ENCODE data around the gene CMTM3.
"Not testable (repeated sequence)": the region's sequence is repeated elsewhere in the genome, so short reads cannot be mapped to it uniquely, and the experiment has no call there.

Gene CMTM3

DNA sequence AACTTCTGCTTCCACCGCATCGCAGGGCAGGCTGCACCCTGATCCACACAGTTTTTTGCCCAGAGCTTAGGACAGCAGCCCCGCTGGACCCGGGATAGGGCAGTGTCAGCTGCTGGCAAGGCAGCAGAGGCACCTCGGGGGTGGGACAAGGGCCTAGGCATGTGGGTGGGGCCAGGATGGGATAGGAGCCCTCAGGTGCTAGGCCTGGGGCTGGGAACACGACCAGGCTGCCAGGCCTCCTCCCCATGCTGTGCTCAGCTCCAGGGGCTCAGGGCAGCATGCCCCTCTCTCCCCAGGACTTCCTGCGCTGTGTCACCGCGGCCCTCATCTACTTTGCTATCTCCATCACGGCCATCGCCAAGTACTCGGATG, 4.6 kb downstream of the CMTM3 start:
- H3K9me3 Mint-ChIP-seq = no peaks in the 10 kb centered on the region
- no peak overlapping the region for H3K4me3 Mint-ChIP-seq
- H3K36me3 Mint-ChIP-seq (ENCODE audit: low read depth) = peaks cover 48% of the 10 kb centered on the region
- H3K4me1 Mint-ChIP-seq (ENCODE audit: low read depth) = peaks cover 23% of the 10 kb centered on the region
- DNase-seq (ENCODE audit: low spot score) = no peak
- no peaks in the 10 kb centered on the region for H3K27me3 Mint-ChIP-seq (ENCODE audit: low read depth)
- no peak overlapping the region for H3K27ac Mint-ChIP-seq

GRCh38 chr16:66610111-66610820, 5.8 kb downstream of the CMTM3 start:
- Mint-ChIP-seq H3K4me3 (no peak overlapping the region), H3K36me3 (ENCODE audit: low read depth) (peaks cover 53% of the 10 kb centered on the region), H3K27me3 (ENCODE audit: low read depth) (no peaks in the 10 kb centered on the region), H3K27ac (no peak overlapping the region), H3K9me3 (no peaks in the 10 kb centered on the region), H3K4me1 (ENCODE audit: low read depth) (peaks cover 23% of the 10 kb centered on the region)
- no peak for DNase-seq (ENCODE audit: low spot score)

GRCh38 chr16:66611911-66612310, 7.4 kb downstream of the CMTM3 start:
- peaks cover 17% of the 10 kb centered on the region for H3K4me1 Mint-ChIP-seq (ENCODE audit: low read depth)
- not testable (repeated sequence) for H3K27ac Mint-ChIP-seq; H3K4me3 Mint-ChIP-seq; H3K9me3 Mint-ChIP-seq; H3K27me3 Mint-ChIP-seq (ENCODE audit: low read depth); DNase-seq (ENCODE audit: low spot score)
- H3K36me3 Mint-ChIP-seq (ENCODE audit: low read depth) = peaks cover 47% of the 10 kb centered on the region

- H3K4me1 Mint-ChIP-seq (ENCODE audit: low read depth) = peaks cover 12% of the 10 kb centered on the region
- no peaks in the 10 kb centered on the region for H3K27me3 Mint-ChIP-seq (ENCODE audit: low read depth)
- no peak overlapping the region for H3K27ac Mint-ChIP-seq
- DNase-seq (ENCODE audit: low spot score) = no peak
- H3K36me3 Mint-ChIP-seq (ENCODE audit: low read depth) = peaks cover 44% of the 10 kb centered on the region
- H3K9me3 Mint-ChIP-seq = no peaks in the 10 kb centered on the region
- H3K4me3 Mint-ChIP-seq = no peak overlapping the region
Measured at GRCh38 chr16:66612422-66612821, 7.9 kb downstream of the CMTM3 start.

GRCh38 chr16:66614161-66614802, 9.8 kb downstream of the CMTM3 start:
- no peak for DNase-seq (ENCODE audit: low spot score)
- Mint-ChIP-seq H3K27me3 (ENCODE audit: low read depth) (no peaks in the 10 kb centered on the region), H3K27ac (no peak overlapping the region), H3K4me3 (no peak overlapping the region), H3K4me1 (ENCODE audit: low read depth) (no peaks in the 10 kb centered on the region), H3K36me3 (ENCODE audit: low read depth) (peaks cover 37% of the 10 kb centered on the region), H3K9me3 (no peaks in the 10 kb centered on the region)

DNA sequence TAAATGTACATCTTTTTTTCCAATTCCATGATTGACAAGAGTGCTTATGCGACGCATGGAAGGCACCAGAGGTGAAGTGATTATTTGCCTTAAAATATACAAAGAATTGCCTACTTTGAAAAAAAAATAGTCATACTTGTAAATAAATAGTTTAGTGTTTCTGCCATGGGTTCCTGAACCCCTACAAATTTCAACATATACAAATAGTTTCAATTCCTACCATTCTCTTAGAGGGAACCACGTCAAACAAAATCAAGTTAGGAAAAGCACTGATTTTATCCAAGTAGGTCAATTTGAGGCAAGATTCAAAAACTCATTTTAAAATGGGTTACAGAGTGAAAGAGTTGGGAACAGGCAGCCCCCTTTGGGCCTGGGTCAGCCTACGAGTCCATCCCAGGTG, 11.7 kb downstream of the CMTM3 start:
- H3K4me3 Mint-ChIP-seq = no peak overlapping the region
- no peaks in the 10 kb centered on the region for H3K9me3 Mint-ChIP-seq
- DNase-seq (ENCODE audit: low spot score) = no peak
- no peaks in the 10 kb centered on the region for H3K27me3 Mint-ChIP-seq (ENCODE audit: low read depth)
- peaks cover 21% of the 10 kb centered on the region for H3K36me3 Mint-ChIP-seq (ENCODE audit: low read depth)
- H3K4me1 Mint-ChIP-seq (ENCODE audit: low read depth) = no peaks in the 10 kb centered on the region
- H3K27ac Mint-ChIP-seq = no peak overlapping the region

GRCh38 chr16:66616592-66616991, 12.1 kb downstream of the CMTM3 start:
- H3K4me1 Mint-ChIP-seq (ENCODE audit: low read depth) = no peaks in the 10 kb centered on the region
- H3K27ac Mint-ChIP-seq = no peak overlapping the region
- no peak overlapping the region for H3K4me3 Mint-ChIP-seq
- H3K27me3 Mint-ChIP-seq (ENCODE audit: low read depth) = no peaks in the 10 kb centered on the region
- H3K36me3 Mint-ChIP-seq (ENCODE audit: low read depth) = peaks cover 18% of the 10 kb centered on the region
- no peaks in the 10 kb centered on the region for H3K9me3 Mint-ChIP-seq
- DNase-seq (ENCODE audit: low spot score) = no peak

DNA sequence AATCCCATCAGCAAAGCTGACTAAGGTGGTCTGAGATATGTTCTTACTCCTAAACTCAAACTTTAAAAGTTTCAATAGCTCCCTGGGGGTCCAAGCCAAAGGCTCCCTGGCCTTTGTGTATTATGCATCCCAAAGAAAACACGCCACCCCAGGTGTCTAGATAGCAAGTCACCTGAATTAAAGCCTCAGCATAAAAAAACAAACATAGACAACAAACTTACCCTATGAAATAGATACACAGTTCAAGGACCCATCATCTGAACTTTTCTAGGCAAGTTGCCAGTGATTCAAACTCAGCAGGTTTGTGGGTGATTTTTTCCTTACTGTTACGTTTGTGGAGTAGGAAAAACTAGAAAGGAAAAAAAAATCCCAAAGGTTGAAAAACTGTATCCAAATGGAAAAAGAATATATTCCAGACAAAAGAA, 12.5 kb downstream of the CMTM3 start:
- no peak overlapping the region for H3K4me3 Mint-ChIP-seq
- no peak overlapping the region for H3K27ac Mint-ChIP-seq
- H3K9me3 Mint-ChIP-seq = no peaks in the 10 kb centered on the region
- H3K4me1 Mint-ChIP-seq (ENCODE audit: low read depth) = no peaks in the 10 kb centered on the region
- no peaks in the 10 kb centered on the region for H3K27me3 Mint-ChIP-seq (ENCODE audit: low read depth)
- H3K36me3 Mint-ChIP-seq (ENCODE audit: low read depth) = peaks cover 15% of the 10 kb centered on the region
- no peak for DNase-seq (ENCODE audit: low spot score)

- DNase-seq (ENCODE audit: low spot score) = no peak
- Mint-ChIP-seq H3K9me3 (no peaks in the 10 kb centered on the region), H3K27me3 (ENCODE audit: low read depth) (no peaks in the 10 kb centered on the region), H3K36me3 (ENCODE audit: low read depth) (peaks cover 11% of the 10 kb centered on the region), H3K4me1 (ENCODE audit: low read depth) (no peaks in the 10 kb centered on the region), H3K4me3 (no peak overlapping the region), H3K27ac (no peak overlapping the region)
Measured at GRCh38 chr16:66617728-66618127, 13.2 kb downstream of the CMTM3 start.

DNA sequence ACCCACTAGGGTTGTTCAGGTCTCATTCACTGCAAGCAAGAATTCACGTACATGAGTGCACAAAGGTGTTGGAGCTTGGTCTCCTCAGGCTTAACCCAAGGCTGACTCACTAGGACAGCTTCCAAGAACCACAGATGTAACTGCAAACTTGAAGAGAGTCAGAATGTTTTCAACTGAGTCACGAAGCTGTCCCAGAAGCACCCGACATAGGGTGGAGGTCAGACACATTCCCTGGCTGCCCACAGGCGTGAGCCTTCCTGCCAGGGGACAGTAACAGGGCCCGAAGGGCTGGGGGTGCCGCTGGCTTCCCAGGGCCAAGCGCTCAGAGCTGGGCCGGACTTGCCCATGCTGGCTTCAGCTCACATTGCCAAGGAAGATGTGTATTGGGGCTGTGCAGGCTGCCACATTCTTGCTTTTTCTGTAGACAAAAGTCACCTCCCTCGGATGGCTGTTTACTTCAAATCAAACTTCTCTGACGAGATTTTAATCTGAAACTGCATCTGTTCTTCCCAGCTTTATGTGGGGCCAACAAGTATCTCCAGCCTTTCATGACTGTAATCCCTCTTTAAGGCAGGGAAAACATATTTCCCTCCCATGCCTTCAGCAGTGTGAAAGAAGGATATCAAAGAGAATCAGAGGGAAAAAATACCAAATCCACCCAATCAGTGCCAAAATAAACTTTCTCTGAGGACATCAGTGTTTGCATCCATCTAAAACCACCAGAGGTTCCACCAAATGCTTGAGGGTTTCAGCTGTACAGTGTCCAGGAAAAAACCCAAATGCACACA, 14.3 kb downstream of the CMTM3 start:
- H3K4me1 Mint-ChIP-seq (ENCODE audit: low read depth) = no peaks in the 10 kb centered on the region
- no peaks in the 10 kb centered on the region for H3K9me3 Mint-ChIP-seq
- H3K36me3 Mint-ChIP-seq (ENCODE audit: low read depth) = peaks cover 4% of the 10 kb centered on the region
- no peaks in the 10 kb centered on the region for H3K27me3 Mint-ChIP-seq (ENCODE audit: low read depth)
- H3K4me3 Mint-ChIP-seq = no peak overlapping the region
- DNase-seq (ENCODE audit: low spot score) = no peak
- H3K27ac Mint-ChIP-seq = no peak overlapping the region

DNA sequence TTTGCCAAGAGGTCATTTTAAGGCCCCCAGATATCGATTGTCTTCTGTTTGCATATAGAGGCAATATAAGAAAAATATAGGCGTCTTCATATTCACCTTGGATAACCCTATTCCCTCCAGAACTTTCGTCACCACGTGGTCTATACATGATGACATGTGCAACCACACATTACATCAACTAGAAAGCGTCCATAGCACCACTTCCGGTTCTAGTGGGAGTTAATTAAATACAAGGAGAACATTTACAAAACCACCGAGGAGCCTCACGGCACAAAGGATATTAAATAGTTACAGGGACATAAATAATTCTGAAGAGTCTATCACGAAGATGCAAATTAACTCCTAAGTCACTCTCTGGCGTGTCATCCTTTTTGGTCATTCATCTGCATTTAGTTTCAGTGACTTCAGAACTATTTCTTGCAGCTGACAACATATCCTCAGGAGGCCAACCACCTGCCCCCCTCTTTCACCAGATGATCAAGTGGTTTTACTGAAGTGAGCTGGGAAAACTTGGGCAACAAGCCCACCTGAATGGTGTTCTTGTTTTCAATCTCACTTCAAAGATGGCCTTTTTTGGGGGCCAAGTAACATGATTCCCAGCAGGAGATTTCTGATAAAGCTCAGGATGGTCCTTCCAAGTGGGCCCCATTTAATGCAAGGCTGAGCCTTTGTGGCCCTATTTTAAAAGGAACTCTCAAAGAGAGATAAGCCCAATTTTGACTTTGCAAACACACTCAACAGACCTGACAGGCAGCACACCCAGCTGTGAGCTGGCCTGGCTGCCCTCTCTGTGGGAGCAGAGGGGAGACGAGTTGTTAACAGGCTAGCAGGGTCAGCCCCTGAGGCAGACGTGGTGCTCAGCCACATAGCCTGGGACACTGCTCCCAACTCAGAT, 15.3 kb downstream of the CMTM3 start:
- Mint-ChIP-seq H3K36me3 (ENCODE audit: low read depth) (peaks cover 4% of the 10 kb centered on the region), H3K9me3 (no peaks in the 10 kb centered on the region), H3K27ac (no peak overlapping the region), H3K4me3 (no peak overlapping the region), H3K27me3 (ENCODE audit: low read depth) (no peaks in the 10 kb centered on the region), H3K4me1 (ENCODE audit: low read depth) (no peaks in the 10 kb centered on the region)
- DNase-seq (ENCODE audit: low spot score) = no peak

GRCh38 chr16:66620429-66620795, 15.9 kb downstream of the CMTM3 start:
- H3K4me3 Mint-ChIP-seq = no peak overlapping the region
- no peaks in the 10 kb centered on the region for H3K9me3 Mint-ChIP-seq
- H3K36me3 Mint-ChIP-seq (ENCODE audit: low read depth) = no peaks in the 10 kb centered on the region
- no peaks in the 10 kb centered on the region for H3K27me3 Mint-ChIP-seq (ENCODE audit: low read depth)
- DNase-seq (ENCODE audit: low spot score) = no peak
- H3K27ac Mint-ChIP-seq = no peak overlapping the region
- no peaks in the 10 kb centered on the region for H3K4me1 Mint-ChIP-seq (ENCODE audit: low read depth)

- no peaks in the 10 kb centered on the region for H3K4me1 Mint-ChIP-seq (ENCODE audit: low read depth)
- H3K27me3 Mint-ChIP-seq (ENCODE audit: low read depth) = no peaks in the 10 kb centered on the region
- H3K27ac Mint-ChIP-seq = no peak overlapping the region
- no peaks in the 10 kb centered on the region for H3K9me3 Mint-ChIP-seq
- no peaks in the 10 kb centered on the region for H3K36me3 Mint-ChIP-seq (ENCODE audit: low read depth)
- DNase-seq (ENCODE audit: low spot score) = no peak
- no peak overlapping the region for H3K4me3 Mint-ChIP-seq
Measured at GRCh38 chr16:66621973-66622372, 17.5 kb downstream of the CMTM3 start.

DNA sequence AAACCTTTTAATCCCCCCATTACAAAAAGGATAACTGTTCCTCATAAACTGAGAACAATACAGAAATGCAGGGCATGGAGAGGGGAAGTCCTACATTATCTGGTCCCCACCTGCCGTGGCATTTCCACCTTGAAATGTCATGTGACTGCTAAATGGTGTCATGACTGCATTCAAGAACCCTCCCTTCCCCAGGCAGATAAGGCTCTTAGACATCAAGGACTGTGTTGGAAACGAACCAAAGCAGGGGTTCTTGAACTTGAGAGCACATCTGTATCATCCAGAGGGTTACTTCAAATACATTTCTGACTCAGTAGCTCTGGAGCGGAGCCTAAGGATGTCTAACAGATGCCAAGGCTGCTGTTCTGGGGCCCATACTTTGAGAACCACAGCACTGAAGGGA, 18.4 kb downstream of the CMTM3 start:
- Mint-ChIP-seq H3K27ac (no peak overlapping the region), H3K36me3 (ENCODE audit: low read depth) (no peaks in the 10 kb centered on the region), H3K27me3 (ENCODE audit: low read depth) (no peaks in the 10 kb centered on the region), H3K9me3 (no peaks in the 10 kb centered on the region), H3K4me1 (ENCODE audit: low read depth) (no peaks in the 10 kb centered on the region), H3K4me3 (no peak overlapping the region)
- DNase-seq (ENCODE audit: low spot score) = no peak
